ENCODE results near the gene INIP. TPM values are rescaled to one million over a fixed set of nuclear protein-coding genes. Genes with fewer than 3 reads are reported as not detected.

The INIP gene
- total RNA-seq (2022; extraction: Qiagen RNA extraction; ENCODE audit: low read depth) = 15.4 to 21.8 TPM (median 17.2 TPM) in 5 replicates

GRCh38 chr9:112717661-112718331, at the start of gene INIP:
TSS of gene INIP (minus strand) at chr9:112718117. CDS start at chr9:112716485, 1,632 bp downstream.

GRCh38 chr9:112750016-112750763, 32.3 kb upstream of the INIP start, which contains the start of gene SNX30:
TSS of gene SNX30 (plus strand) at chr9:112750760. CDS start at chr9:112751002, 242 bp downstream.

Other genes starting within 250 kb of the INIP start
- gene KIAA1958, start 231.3 kb downstream of the INIP start, total RNA-seq (2022; extraction: Qiagen RNA extraction; ENCODE audit: low read depth) = 1.8 to 2.4 TPM (median 2.3 TPM) in 5 replicates
- 4.7 to 5.8 TPM (median 5.1 TPM) in 5 replicates for gene SNX30, start 32.6 kb upstream of the INIP start, total RNA-seq (2022; extraction: Qiagen RNA extraction; ENCODE audit: low read depth)
- not detected in 5 replicates for gene SLC46A2, start 172.8 kb upstream of the INIP start, total RNA-seq (2022; extraction: Qiagen RNA extraction; ENCODE audit: low read depth)

Data from A549 treated with RU486 at 1 μM for 4 hours (cell line).